Measurements from ENCODE around the gene SLC22A31.

The SLC22A31 gene

GRCh38 chr16:89147085-89147817, 53.1 kb downstream of the SLC22A31 start:
- H3K9me3 ChIP-seq (ENCODE audit: insufficient read depth, low read depth, low read length), result peaks cover 15% of the 10 kb centered on the region; the same call in 1 of the 2 replicates
- H3K4me3 ChIP-seq (ENCODE audit: low read length), result no peak overlapping the region
- no peak overlapping the region for H3K9ac ChIP-seq (ENCODE audit: low read depth, low read length)
- H3K27ac ChIP-seq (ENCODE audit: low read length), result no peak overlapping the region
- H3K36me3 ChIP-seq (ENCODE audit: insufficient read depth, low read depth, low read length), result peaks cover 11% of the 10 kb centered on the region; the same call in 1 of the 2 replicates
- H3K27me3 ChIP-seq (ENCODE audit: insufficient read depth, low read length), result no peaks in the 10 kb centered on the region
- no peaks in the 10 kb centered on the region for H3K4me1 ChIP-seq (ENCODE audit: insufficient read depth, low read length)

- Histone ChIP-seq H3K27ac (ENCODE audit: low read length) (no peak overlapping the region), H3K4me1 (ENCODE audit: insufficient read depth, low read length) (no peaks in the 10 kb centered on the region), H3K27me3 (ENCODE audit: insufficient read depth, low read length) (no peaks in the 10 kb centered on the region), H3K4me3 (ENCODE audit: low read length) (no peak overlapping the region), H3K9ac (ENCODE audit: low read depth, low read length) (no peak overlapping the region), H3K36me3 (ENCODE audit: insufficient read depth, low read depth, low read length) (peaks cover 11% of the 10 kb centered on the region; the same call in 1 of the 2 replicates), H3K9me3 (ENCODE audit: insufficient read depth, low read depth, low read length) (peaks cover 15% of the 10 kb centered on the region; the same call in 1 of the 2 replicates)
Observed at GRCh38 chr16:89146211-89147005, 53.9 kb downstream of the SLC22A31 start.

Data from iPS-20b (cell line).